MM.1S (cell line): Measurements from ENCODE around the gene CCDC13.

Experiments used
- DNase-seq: peaks from one replicate; pipeline ENCODE4 v3.0.0-alpha.2; 2015
- H2AFZ ChIP-seq: fragments of 300-600 bp; sonication (generic); 2 replicates; pipeline ENCODE4 v1.6.0; 2016; ENCODE audit warnings: antibody characterized with exemption, low read length
- H3F3A ChIP-seq: fragments of 300-600 bp; sonication (generic); 2 replicates; pipeline ENCODE4 v1.6.1; 2016; ENCODE audit warnings: mild to moderate bottlenecking, antibody characterized with exemption, low read length, moderate library complexity, mixed read lengths; ENCODE audit not compliant: insufficient read depth
- H3K27ac ChIP-seq: fragments of 300-600 bp; sonication (generic); 2 replicates; pipeline ENCODE4 v1.5.1; 2016; ENCODE audit warnings: mild to moderate bottlenecking, low read length
- H3K27me3 ChIP-seq: fragments of 300-600 bp; sonication (generic); replicated peaks from 2 replicates; pipeline ENCODE4 v1.6.0; 2016; ENCODE audit warnings: low read length; ENCODE audit not compliant: insufficient read depth
- H3K36me3 ChIP-seq: fragments of 300-600 bp; sonication (generic); replicated peaks from 2 replicates; pipeline ENCODE4 v1.6.1; 2016; ENCODE audit warnings: mild to moderate bottlenecking, low read length, mixed read lengths; ENCODE audit not compliant: insufficient read depth
- H3K4me1 ChIP-seq: fragments of 300-600 bp; sonication (generic); 2 replicates; pipeline ENCODE4 v1.6.1; 2016; ENCODE audit warnings: low read length, mixed read lengths
- H3K4me2 ChIP-seq: fragments of 300-600 bp; sonication (generic); 2 replicates; pipeline ENCODE4 v1.6.0; 2016; ENCODE audit warnings: low read depth, low read length
- H3K4me3 ChIP-seq: fragments of 300-600 bp; sonication (generic); 2 replicates; pipeline ENCODE4 v1.5.1; 2016; ENCODE audit warnings: low read length, mixed read lengths
- H3K79me2 ChIP-seq: fragments of 300-600 bp; sonication (generic); 2 replicates; pipeline ENCODE4 v1.6.1; 2016; ENCODE audit warnings: mixed run types, low read length, mixed read lengths
- H3K9ac ChIP-seq: fragments of 300-600 bp; sonication (generic); 2 replicates; pipeline ENCODE4 v1.6.1; 2016; ENCODE audit warnings: low read length, mixed read lengths
- H3K9me2 ChIP-seq: fragments of 300-600 bp; sonication (generic); replicated peaks from 2 replicates; pipeline ENCODE4 v1.6.1; 2016; ENCODE audit warnings: mild to moderate bottlenecking, low read length, mixed read lengths; ENCODE audit not compliant: insufficient read depth
- H3K9me3 ChIP-seq: fragments of 300-600 bp; sonication (generic); replicated peaks from 2 replicates; pipeline ENCODE4 v1.6.1; 2016; ENCODE audit warnings: mild to moderate bottlenecking, low read length, mixed read lengths; ENCODE audit not compliant: insufficient read depth
- H4K20me1 ChIP-seq: fragments of 300-600 bp; sonication (generic); 2 replicates; pipeline ENCODE4 v1.6.1; 2016; ENCODE audit warnings: mild to moderate bottlenecking, low read length, moderate library complexity, mixed read lengths; ENCODE audit not compliant: insufficient read depth
- CTCF ChIP-seq: fragments of 300-600 bp; sonication (generic); IDR thresholded peaks from 2 replicates; pipeline ENCODE4 v1.5.1; 2016; ENCODE audit warnings: antibody characterized with exemption, low read length, mixed read lengths
- EZH2 ChIP-seq: fragments of 300-600 bp; sonication (generic); optimal IDR thresholded peaks from 2 replicates; pipeline ENCODE3; 2017; ENCODE audit warnings: low read depth, mild to moderate bottlenecking, antibody characterized with exemption, low read length, mixed read lengths
- EZH2phosphoT487 ChIP-seq: fragments of 300-600 bp; sonication (generic); IDR thresholded peaks from 2 replicates; pipeline ENCODE4 v1.6.1; 2018; ENCODE audit warnings: antibody characterized with exemption, low read length

The CCDC13 gene

GRCh38 chr3:42730706-42731420, 42.2 kb downstream of the CCDC13 start:
- no peak overlapping the region for H2AFZ ChIP-seq
- H3F3A ChIP-seq: no peaks in the 10 kb centered on the region
- no peak for TF ChIP-seq EZH2phosphoT487
- TF ChIP-seq CTCF: no peak
- TF ChIP-seq EZH2: no peak
- DNase-seq: no peak
- no peaks in the 10 kb centered on the region for H3K9me3 ChIP-seq
- 0 out of 2 replicates have a peak, but pooled peaks cover 3% of the 10 kb centered on the region for H3K4me1 ChIP-seq
- H3K36me3 ChIP-seq: no peaks in the 10 kb centered on the region
- no peaks in the 10 kb centered on the region for H3K27me3 ChIP-seq
- no peak overlapping the region for H3K27ac ChIP-seq
- no peak overlapping the region for H3K4me2 ChIP-seq
- no peaks in the 10 kb centered on the region for H4K20me1 ChIP-seq
- H3K79me2 ChIP-seq: no peaks in the 10 kb centered on the region
- no peak overlapping the region for H3K9ac ChIP-seq
- H3K4me3 ChIP-seq: no peak overlapping the region
- H3K9me2 ChIP-seq: no peaks in the 10 kb centered on the region

GRCh38 chr3:42730294-42730693, 42.8 kb downstream of the CCDC13 start:
- H3K4me2 ChIP-seq: no peak overlapping the region
- no peak for TF ChIP-seq CTCF
- no peak for TF ChIP-seq EZH2
- no peak for TF ChIP-seq EZH2phosphoT487
- H3K27me3 ChIP-seq: no peaks in the 10 kb centered on the region
- H3K27ac ChIP-seq: no peak overlapping the region
- H3K9ac ChIP-seq: no peak overlapping the region
- H2AFZ ChIP-seq: no peak overlapping the region
- no peaks in the 10 kb centered on the region for H4K20me1 ChIP-seq
- no peak for DNase-seq
- H3F3A ChIP-seq: no peaks in the 10 kb centered on the region
- H3K36me3 ChIP-seq: no peaks in the 10 kb centered on the region
- H3K9me2 ChIP-seq: no peaks in the 10 kb centered on the region
- 0 out of 2 replicates have a peak, but pooled peaks cover 3% of the 10 kb centered on the region for H3K4me1 ChIP-seq
- H3K4me3 ChIP-seq: no peak overlapping the region
- no peaks in the 10 kb centered on the region for H3K79me2 ChIP-seq
- H3K9me3 ChIP-seq: no peaks in the 10 kb centered on the region

- Histone ChIP-seq H3K27ac (no peak overlapping the region), H3K79me2 (no peaks in the 10 kb centered on the region)
These were observed 43.5 kb downstream of the CCDC13 start for GRCh38 chr3:42729404-42730145.

More at GRCh38 chr3:42729404-42730145, 43.5 kb downstream of the CCDC13 start:
- 0 out of 2 replicates have a peak, but pooled peaks cover 3% of the 10 kb centered on the region for H3K4me1 ChIP-seq
- DNase-seq: no peak
- no peaks in the 10 kb centered on the region for H3K36me3 ChIP-seq
- H3K4me3 ChIP-seq: no peak overlapping the region
- H3F3A ChIP-seq: no peaks in the 10 kb centered on the region
- H4K20me1 ChIP-seq: no peaks in the 10 kb centered on the region
- H3K9me2 ChIP-seq: no peaks in the 10 kb centered on the region
- H2AFZ ChIP-seq: no peak overlapping the region
- no peak for TF ChIP-seq EZH2phosphoT487
- no peak for TF ChIP-seq CTCF
- no peak for TF ChIP-seq EZH2
- no peaks in the 10 kb centered on the region for H3K27me3 ChIP-seq
- H3K9me3 ChIP-seq: no peaks in the 10 kb centered on the region
- no peak overlapping the region for H3K4me2 ChIP-seq
- no peak overlapping the region for H3K9ac ChIP-seq
